H1 (cell line): ENCODE results near the gene MRPS30. TPM values are rescaled to one million over a fixed set of nuclear protein-coding genes. Genes with fewer than 3 reads are reported as not detected.

ENCODE experiments used
- CTCF ChIA-PET: fragments of 300-600 bp; sonication (Branson Sonifier 250); formaldehyde crosslinking; loops from one replicate; lab custom pipeline; 2021; ENCODE audit not compliant: partially characterized antibody; lab: Charles Lee
- POLR2A ChIA-PET: fragments of 300-600 bp; sonication (Branson Sonifier 250); formaldehyde crosslinking; loops from one replicate; lab custom pipeline; 2021; ENCODE audit warnings: inconsistent platforms; ENCODE audit not compliant: partially characterized antibody; lab: Charles Lee
- DNase-seq, 2 experiments: peaks; one replicate each; pipeline versions ENCODE4 v3.0.0 to v3.0.0-alpha.2; 2010 to 2022; ENCODE audit warnings: low spot score in 2 of 2, low read depth in 1 of 2, mixed read lengths in 1 of 2
- FAIRE-seq: peaks from 2 replicates; lab custom pipeline; 2011; peaks lifted over from hg19 to GRCh38; lab: Jason Lieb, UNC
- H2AFZ ChIP-seq: 2 replicates; pipeline ENCODE4 v1.8.1; 2012; ENCODE audit warnings: low read length, inconsistent platforms
- H2AK5ac ChIP-seq: 2 replicates; pipeline ENCODE4 v1.6.1; 2013; ENCODE audit warnings: low read depth, low read length
- H2BK120ac ChIP-seq: replicated peaks from 2 replicates; pipeline ENCODE3; 2013; ENCODE audit warnings: low read depth, low read length, inconsistent platforms
- H2BK12ac ChIP-seq: 2 replicates; pipeline ENCODE4 v1.6.1; 2013; ENCODE audit warnings: low read depth, low read length
- H2BK15ac ChIP-seq: 2 replicates; pipeline ENCODE4 v1.6.1; 2013; ENCODE audit warnings: low read length
- H2BK20ac ChIP-seq: 2 replicates; pipeline ENCODE4 v1.6.1; 2013; ENCODE audit warnings: low read length
- H2BK5ac ChIP-seq: 2 replicates; pipeline ENCODE4 v1.6.1; 2013; ENCODE audit warnings: low read depth, low read length
- H3K14ac ChIP-seq: 2 replicates; pipeline ENCODE4 v1.6.1; 2013; ENCODE audit warnings: inconsistent platforms; ENCODE audit not compliant: insufficient read length
- H3K18ac ChIP-seq: 2 replicates; pipeline ENCODE4 v1.6.1; 2013; ENCODE audit warnings: low read length; ENCODE audit errors: extremely low read depth
- H3K23ac ChIP-seq: 2 replicates; pipeline ENCODE4 v1.6.1; 2013; ENCODE audit warnings: inconsistent platforms; ENCODE audit not compliant: insufficient read length
- H3K23me2 ChIP-seq: 2 replicates; pipeline ENCODE4 v1.6.1; 2013; ENCODE audit warnings: low read depth, low read length
- H3K27ac ChIP-seq: 2 replicates; pipeline ENCODE4 v1.6.1; 2011; ENCODE audit warnings: low read depth, low read length, inconsistent platforms
- H3K27me3 ChIP-seq, 4 experiments: replicated peaks in 1 of 4; 1 replicate in 1 of 4; 2 replicates in 3 of 4; pipeline versions ENCODE4 v1.6.1 to v1.8.1; 2011 to 2013; ENCODE audit warnings: low read length in 3 of 4, mild to moderate bottlenecking in 3 of 4, inconsistent platforms in 2 of 4, mixed read lengths in 2 of 4, moderate library complexity in 1 of 4; ENCODE audit not compliant: control insufficient read depth in 3 of 4, insufficient read depth in 3 of 4; ENCODE audit errors: extremely low read depth in 1 of 4
- H3K36me3 ChIP-seq, 4 experiments: 2 replicates each; pipeline versions ENCODE4 v1.6.1 to v1.8.1; 2011 to 2013; ENCODE audit warnings: mild to moderate bottlenecking in 4 of 4, low read length in 3 of 4, moderate library complexity in 2 of 4, control low read depth in 1 of 4, inconsistent platforms in 1 of 4; ENCODE audit not compliant: insufficient read depth in 4 of 4, control insufficient read depth in 2 of 4
- H3K4ac ChIP-seq: replicated peaks from 2 replicates; pipeline ENCODE3; 2013; ENCODE audit warnings: low read length, low read depth, mixed read lengths, inconsistent platforms; ENCODE audit not compliant: insufficient read length
- H3K4me1 ChIP-seq, 4 experiments: replicated peaks in 1 of 4; 1 replicate in 1 of 4; 2 replicates in 3 of 4; pipeline versions ENCODE4 v1.6.1 to v1.8.1; 2011 to 2013; ENCODE audit warnings: low read length in 3 of 4, inconsistent platforms in 2 of 4, mixed read lengths in 1 of 4; ENCODE audit not compliant: insufficient read depth in 4 of 4, control insufficient read depth in 3 of 4
- H3K4me2 ChIP-seq, 2 experiments: 2 replicates each; pipeline versions ENCODE4 v1.6.1 to v1.8.1; 2011 to 2013; ENCODE audit warnings: low read depth in 2 of 2, low read length in 2 of 2, control low read depth in 1 of 2, inconsistent platforms in 1 of 2, mild to moderate bottlenecking in 1 of 2; ENCODE audit not compliant: insufficient read depth in 1 of 2
- H3K4me3 ChIP-seq, 4 experiments: fragments of 200-600, 300-600 bp in 1 of 4; sonication (generic), shearing (Covaris generic), sonication (Bioruptor Twin) in 1 of 4; 2 replicates each; pipeline versions ENCODE4 v1.5.1 to v1.8.1; 2011 to 2016; ENCODE audit warnings: low read length in 4 of 4, low read depth in 3 of 4, control low read depth in 2 of 4, inconsistent platforms in 2 of 4, mild to moderate bottlenecking in 2 of 4, mixed read lengths in 1 of 4, moderate library complexity in 1 of 4; ENCODE audit not compliant: insufficient read depth in 2 of 4; ENCODE audit errors: extremely low read depth in 1 of 4
- H3K56ac ChIP-seq: replicated peaks from 2 replicates; pipeline ENCODE3; 2013; ENCODE audit warnings: low read depth, mild to moderate bottlenecking, mixed read lengths, low read length, inconsistent platforms; ENCODE audit not compliant: insufficient read length
- H3K79me1 ChIP-seq: 2 replicates; pipeline ENCODE4 v1.6.1; 2013; ENCODE audit warnings: low read depth, low read length, control low read depth
- H3K79me2 ChIP-seq, 2 experiments: 2 replicates each; pipeline versions ENCODE4 v1.6.1 to v1.8.1; 2012 to 2013; ENCODE audit warnings: low read length in 2 of 2, mild to moderate bottlenecking in 2 of 2, inconsistent platforms in 1 of 2; ENCODE audit not compliant: insufficient read depth in 2 of 2, control insufficient read depth in 1 of 2
- H3K9ac ChIP-seq, 4 experiments: replicated peaks in 1 of 4; 1 replicate in 1 of 4; 2 replicates in 3 of 4; pipeline versions ENCODE4 v1.6.1 to v1.8.1; 2011 to 2013; ENCODE audit warnings: low read depth in 3 of 4, low read length in 3 of 4, control low read depth in 2 of 4, mild to moderate bottlenecking in 2 of 4, moderate library complexity in 2 of 4, inconsistent platforms in 1 of 4; ENCODE audit errors: extremely low read depth in 1 of 4
- H3K9me3 ChIP-seq, 2 experiments: 2 replicates each; pipeline versions ENCODE4 v1.6.1 to v1.8.1; 2012 to 2013; ENCODE audit warnings: mild to moderate bottlenecking in 2 of 2, moderate library complexity in 2 of 2, control low read depth in 1 of 2, inconsistent platforms in 1 of 2, low read depth in 1 of 2, low read length in 1 of 2, mixed read lengths in 1 of 2; ENCODE audit not compliant: insufficient read depth in 2 of 2
- H4K20me1 ChIP-seq, 2 experiments: replicated peaks in 1 of 2; 2 replicates each; pipeline versions ENCODE3 to v1.8.1; 2011 to 2013; ENCODE audit warnings: inconsistent platforms in 2 of 2, low read length in 2 of 2, mild to moderate bottlenecking in 1 of 2; ENCODE audit not compliant: insufficient read depth in 2 of 2, control insufficient read depth in 1 of 2
- H4K5ac ChIP-seq: 2 replicates; pipeline ENCODE4 v1.6.1; 2013; ENCODE audit warnings: low read length, low read depth, mixed read lengths, inconsistent platforms; ENCODE audit not compliant: insufficient read length
- H4K8ac ChIP-seq: 2 replicates; pipeline ENCODE4 v1.8.0; 2013; ENCODE audit warnings: mild to moderate bottlenecking, moderate library complexity, low read length, inconsistent platforms; ENCODE audit not compliant: insufficient read depth; ENCODE audit errors: extremely low read depth
- H4K91ac ChIP-seq: replicated peaks from 2 replicates; pipeline ENCODE3; 2013; ENCODE audit warnings: low read length, mixed read lengths, inconsistent platforms; ENCODE audit not compliant: insufficient read length
- BRCA1 ChIP-seq: IDR thresholded peaks from 2 replicates; pipeline ENCODE4 v1.6.1; 2012; ENCODE audit warnings: low read depth, low read length, improper control_type of control experiment
- EP300 ChIP-seq, 2 experiments: IDR thresholded peaks; 1 replicate in 1 of 2; 2 replicates in 1 of 2; pipeline ENCODE4 v1.6.1; 2011 to 2012; ENCODE audit warnings: low read depth in 2 of 2, low read length in 2 of 2, mild to moderate bottlenecking in 2 of 2, borderline replicate concordance in 1 of 2, inconsistent platforms in 1 of 2, moderate library complexity in 1 of 2
- GABPA ChIP-seq: IDR thresholded peaks from 2 replicates; pipeline ENCODE4 v1.6.1; 2011; ENCODE audit warnings: mild to moderate bottlenecking, low read length, moderate library complexity, borderline replicate concordance; ENCODE audit not compliant: insufficient read depth
- NANOG ChIP-seq: IDR thresholded peaks from 2 replicates; pipeline ENCODE4 v1.6.1; 2011; ENCODE audit warnings: low read length, low read depth, mild to moderate bottlenecking, inconsistent platforms; ENCODE audit not compliant: insufficient read depth, poor library complexity, severe bottlenecking
- POLR2A ChIP-seq, 2 experiments: IDR thresholded peaks; 1 replicate in 1 of 2; 2 replicates in 1 of 2; pipeline ENCODE4 v1.6.1; 2011; ENCODE audit warnings: low read depth in 2 of 2, low read length in 2 of 2, mild to moderate bottlenecking in 2 of 2; ENCODE audit errors: control extremely low read depth in 1 of 2
- RNF2 ChIP-seq: fragments of 200-900, 300-1000 bp; sonication (generic); IDR thresholded peaks from 2 replicates; pipeline ENCODE4 v1.7.1; 2016; ENCODE audit warnings: borderline replicate concordance, low read depth, mild to moderate bottlenecking, antibody characterized with exemption, low read length; ENCODE audit not compliant: poor library complexity, severe bottlenecking; ENCODE audit errors: missing control alignments
- WGBS, 2 experiments: shearing (Covaris generic) in 1 of 2; methylation state at CpG; one replicate each; pipeline versions ENCODE4 v1.1.6 to v1.1.7; 2013 to 2015; ENCODE audit warnings: low lambda C conversion rate in 2 of 2, mixed read lengths in 2 of 2, inconsistent platforms in 1 of 2, low coverage in 1 of 2, missing lambda C conversion rate in 1 of 2; ENCODE audit not compliant: insufficient replicate concordance in 2 of 2, insufficient coverage in 1 of 2, insufficient read length in 1 of 2; ENCODE audit errors: extremely low coverage in 1 of 2, missing lambda C conversion rate in 1 of 2; 5-methylcytosine and 5-hydroxymethylcytosine counted together
- polyA plus RNA-seq, 7 experiments: library from polyadenylated mRNA; depleted of rRNA in 3 of 7; stranded (reverse) in 5 of 7; unstranded in 2 of 7; fragments of >200 nt in 5 of 7; fragments of 200-250 nt in 2 of 7; gene quantifications; 1 replicate in 5 of 7; 2 replicates in 1 of 7; 4 replicates in 1 of 7; pipeline versions ENCODE4 v1.2.1 to v1.2.3, GENCODE V29; 2011 to 2013; ENCODE audit warnings: missing spikeins in 2 of 7, mixed read lengths in 2 of 7
- total RNA-seq: library from RNA; stranded (reverse); fragmentation: NEBNext Ultra II Directional; extraction: Animal tissue kit (Norgen Biotek cat#: 25700); gene quantifications from 2 replicates; pipeline ENCODE4 v1.2.1, GENCODE V29; 2021
- TF ChIP-seq, protein P1 (sequence below): IDR thresholded peaks from 2 replicates; pipeline ENCODE4 v1.6.1; 2011; ENCODE audit warnings: low read length, improper control_type of control experiment

The MRPS30 gene
- total and polyA plus RNA-seq, 2 of the 8 experiments (the other 6 are each of a cell fraction or from before 2014, with no cell fraction given): 61.9 to 85.2 TPM

DNA sequence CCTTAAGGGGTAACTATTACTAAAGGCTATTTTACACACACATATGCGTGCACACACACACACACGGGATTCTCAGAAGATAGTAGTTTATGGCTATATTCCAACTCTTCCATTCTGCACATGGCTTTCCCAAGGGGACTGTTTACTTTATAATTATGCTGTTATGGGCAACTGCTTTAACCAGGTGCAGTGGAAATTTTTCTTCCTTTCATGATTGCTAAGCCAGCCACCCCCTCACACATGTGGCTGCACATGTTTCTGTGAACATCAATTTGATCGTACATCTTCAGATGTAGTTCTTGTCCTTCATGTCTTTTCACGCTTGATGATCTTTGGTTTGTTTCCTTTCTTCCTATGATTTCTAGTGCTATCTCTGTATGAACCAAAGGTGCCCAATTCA is 37.0 kb downstream of the MRPS30 start:
- H3K23ac ChIP-seq: no peak overlapping the region
- H3K9ac ChIP-seq: no peak overlapping the region
- H3K18ac ChIP-seq: no peak overlapping the region
- no peaks in the 10 kb centered on the region for H3K79me1 ChIP-seq
- no peak overlapping the region for H4K8ac ChIP-seq
- no peak overlapping the region for H2BK20ac ChIP-seq
- no peaks in the 10 kb centered on the region for H4K20me1 ChIP-seq
- no peak overlapping the region for H3K14ac ChIP-seq
- no peak overlapping the region for H2BK12ac ChIP-seq
- no peak overlapping the region for H2BK120ac ChIP-seq
- TF ChIP-seq POLR2A (IDR thresholded peaks at IDR 0.05; ENCODE audit: control extremely low read depth in 1 of 2, low read depth in 2 of 2, low read length in 2 of 2) (no peak), GABPA (no peak), BRCA1 (no peak), NANOG (no peak), EP300 (IDR thresholded peaks at IDR 0.05; ENCODE audit: borderline replicate concordance in 1 of 2, low read depth in 2 of 2, low read length in 2 of 2) (no peak), RNF2 (no peak)
- TF ChIP-seq, protein P1, sequence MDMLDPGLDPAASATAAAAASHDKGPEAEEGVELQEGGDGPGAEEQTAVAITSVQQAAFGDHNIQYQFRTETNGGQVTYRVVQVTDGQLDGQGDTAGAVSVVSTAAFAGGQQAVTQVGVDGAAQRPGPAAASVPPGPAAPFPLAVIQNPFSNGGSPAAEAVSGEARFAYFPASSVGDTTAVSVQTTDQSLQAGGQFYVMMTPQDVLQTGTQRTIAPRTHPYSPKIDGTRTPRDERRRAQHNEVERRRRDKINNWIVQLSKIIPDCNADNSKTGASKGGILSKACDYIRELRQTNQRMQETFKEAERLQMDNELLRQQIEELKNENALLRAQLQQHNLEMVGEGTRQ: no peak
- no peak overlapping the region for H2AFZ ChIP-seq
- DNase-seq: no peak
- H4K5ac ChIP-seq: no peak overlapping the region
- H2BK5ac ChIP-seq: no peak overlapping the region
- H3K79me2 ChIP-seq: no peaks in the 10 kb centered on the region
- no peaks in the 10 kb centered on the region for H3K4me1 ChIP-seq
- WGBS, 2 experiments: 95% methylated on average over 4 of the region's 4 CpGs; no CpG with 5 or more reads in 1 of the 2 experiments
- H3K4me2 ChIP-seq: no peak overlapping the region
- POLR2A ChIA-PET: no interaction called here
- no peak overlapping the region for H3K4me3 ChIP-seq
- H3K23me2 ChIP-seq: no peaks in the 10 kb centered on the region
- H3K27me3 ChIP-seq: no peaks in the 10 kb centered on the region
- no peak overlapping the region for H3K4ac ChIP-seq
- no peak overlapping the region for H2AK5ac ChIP-seq
- H3K36me3 ChIP-seq: no peaks in the 10 kb centered on the region
- H3K9me3 ChIP-seq: no peaks in the 10 kb centered on the region; a peak in 1 of 4 replicates
- CTCF ChIA-PET: interaction anchor here (1.7 kb wide), 1 partner anchor 17 kb away, joined by 5 read pairs; no protein-coding TSS in a partner anchor
- no peak overlapping the region for H3K56ac ChIP-seq
- no peak overlapping the region for H2BK15ac ChIP-seq
- no peak for FAIRE-seq
- no peak overlapping the region for H3K27ac ChIP-seq
- H4K91ac ChIP-seq: no peak overlapping the region
